ENCODE data around the gene CA4.
"Not testable (repeated sequence)": the region's sequence is repeated elsewhere in the genome, so short reads cannot be mapped to it uniquely, and the experiment has no call there.

DNA sequence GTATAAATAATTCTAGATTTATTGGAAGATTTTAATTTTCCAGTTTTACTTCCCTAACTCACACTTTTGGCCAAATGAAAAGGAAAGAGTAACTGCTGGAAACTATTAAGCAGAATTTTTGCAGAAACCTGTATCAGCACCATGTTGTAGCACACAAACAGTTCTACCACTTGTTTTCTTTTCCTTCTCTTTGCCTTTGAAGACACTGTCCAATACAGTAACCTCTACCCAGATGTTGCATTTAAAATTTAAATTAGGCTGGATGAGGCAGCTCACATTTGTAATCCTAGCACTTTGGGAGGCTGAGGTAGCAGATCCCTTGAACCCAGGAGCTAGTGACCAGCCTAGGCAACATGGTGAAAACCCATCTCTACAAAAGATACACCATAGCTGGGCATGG is 56.0 kb downstream of the CA4 start:
- not testable (repeated sequence) for TF ChIP-seq CBX8 (IDR thresholded peaks at IDR 0.05; ENCODE audit: borderline replicate concordance, extremely low read depth, low read depth, low read length, poor library complexity, severe bottlenecking); NFIC (IDR thresholded peaks at IDR 0.05); TCFL5 (CRISPR knock-in tag; conservative IDR thresholded peaks at IDR 0.05)
